Stimulated activated naive CD8-positive, alpha-beta T cell treated with anti-CD3 and anti-CD28 coated beads, Interleukin-15, Interleukin-2, amounts not matched to agents 100 ng/mL and 50 ng/mL, for 24 hours (primary cell): ENCODE data around the gene PGP.

Experiments used
- H3K27ac Mint-ChIP-seq: one replicate; pipeline ENCODE4 v1.8.0; 2021; ENCODE audit warnings: mild to moderate bottlenecking, mixed read lengths
- H3K27me3 Mint-ChIP-seq: one replicate; pipeline ENCODE4 v1.8.0; 2021; ENCODE audit warnings: mixed read lengths
- H3K36me3 Mint-ChIP-seq: one replicate; pipeline ENCODE4 v1.8.0; 2021; ENCODE audit warnings: low read depth, mixed read lengths
- H3K4me1 Mint-ChIP-seq: one replicate; pipeline ENCODE4 v1.8.0; 2021; ENCODE audit warnings: low read depth, mixed read lengths
- H3K4me3 Mint-ChIP-seq: one replicate; pipeline ENCODE4 v1.8.0; 2021; ENCODE audit warnings: mild to moderate bottlenecking, mixed read lengths
- H3K9me3 Mint-ChIP-seq: one replicate; pipeline ENCODE4 v1.8.0; 2021; ENCODE audit warnings: mixed read lengths

PGP gene

GRCh38 chr16:2190002-2190658, 24.5 kb downstream of the PGP start:
- H3K27me3 Mint-ChIP-seq: peaks cover 5% of the 10 kb centered on the region

GRCh38 chr16:2189252-2189893, 25.3 kb downstream of the PGP start:
- Mint-ChIP-seq H3K9me3 (no peaks in the 10 kb centered on the region), H3K4me3 (no peak overlapping the region), H3K4me1 (no peaks in the 10 kb centered on the region), H3K27ac (no peak overlapping the region), H3K36me3 (no peaks in the 10 kb centered on the region), H3K27me3 (no peaks in the 10 kb centered on the region)

More at GRCh38 chr16:2190002-2190658, 24.5 kb downstream of the PGP start:
- Mint-ChIP-seq H3K4me3 (no peak overlapping the region), H3K9me3 (no peaks in the 10 kb centered on the region), H3K4me1 (peaks cover 3% of the 10 kb centered on the region), H3K27ac (no peak overlapping the region), H3K36me3 (no peaks in the 10 kb centered on the region)

GRCh38 chr16:2188395-2188794, 26.2 kb downstream of the PGP start:
- Mint-ChIP-seq H3K4me3 (no peak overlapping the region), H3K36me3 (no peaks in the 10 kb centered on the region), H3K27me3 (no peaks in the 10 kb centered on the region), H3K4me1 (no peaks in the 10 kb centered on the region), H3K27ac (no peak overlapping the region), H3K9me3 (no peaks in the 10 kb centered on the region)

GRCh38 chr16:2187212-2187611, 27.4 kb downstream of the PGP start:
- Mint-ChIP-seq H3K9me3 (no peaks in the 10 kb centered on the region), H3K27ac (no peak overlapping the region), H3K36me3 (no peaks in the 10 kb centered on the region), H3K4me3 (no peak overlapping the region), H3K27me3 (no peaks in the 10 kb centered on the region), H3K4me1 (no peaks in the 10 kb centered on the region)

- H3K36me3 Mint-ChIP-seq: no peaks in the 10 kb centered on the region
- H3K4me3 Mint-ChIP-seq: no peak overlapping the region
- no peaks in the 10 kb centered on the region for H3K9me3 Mint-ChIP-seq
- H3K27ac Mint-ChIP-seq: no peak overlapping the region
- H3K4me1 Mint-ChIP-seq: no peaks in the 10 kb centered on the region
- H3K27me3 Mint-ChIP-seq: no peaks in the 10 kb centered on the region
Measured at GRCh38 chr16:2186505-2186904, 28.1 kb downstream of the PGP start.

- no peaks in the 10 kb centered on the region for H3K27me3 Mint-ChIP-seq
- H3K4me3 Mint-ChIP-seq: no peak overlapping the region
- no peaks in the 10 kb centered on the region for H3K36me3 Mint-ChIP-seq
- H3K4me1 Mint-ChIP-seq: no peaks in the 10 kb centered on the region
- H3K27ac Mint-ChIP-seq: no peak overlapping the region
- no peaks in the 10 kb centered on the region for H3K9me3 Mint-ChIP-seq
Measured at GRCh38 chr16:2186064-2186463, 28.6 kb downstream of the PGP start.

- H3K4me1 Mint-ChIP-seq: no peaks in the 10 kb centered on the region
- no peaks in the 10 kb centered on the region for H3K27me3 Mint-ChIP-seq
- H3K4me3 Mint-ChIP-seq: no peak overlapping the region
- no peaks in the 10 kb centered on the region for H3K9me3 Mint-ChIP-seq
- no peak overlapping the region for H3K27ac Mint-ChIP-seq
- no peaks in the 10 kb centered on the region for H3K36me3 Mint-ChIP-seq
Measured at GRCh38 chr16:2184962-2185361, 29.7 kb downstream of the PGP start.

- no peaks in the 10 kb centered on the region for H3K4me1 Mint-ChIP-seq
- no peaks in the 10 kb centered on the region for H3K27me3 Mint-ChIP-seq
- no peak overlapping the region for H3K27ac Mint-ChIP-seq
- H3K4me3 Mint-ChIP-seq: no peak overlapping the region
- H3K9me3 Mint-ChIP-seq: no peaks in the 10 kb centered on the region
- no peaks in the 10 kb centered on the region for H3K36me3 Mint-ChIP-seq
Measured at GRCh38 chr16:2184346-2184745, 30.3 kb downstream of the PGP start.

GRCh38 chr16:2183671-2184070, 31.0 kb downstream of the PGP start:
- no peaks in the 10 kb centered on the region for H3K36me3 Mint-ChIP-seq
- H3K27ac Mint-ChIP-seq: no peak overlapping the region
- H3K4me1 Mint-ChIP-seq: no peaks in the 10 kb centered on the region
- no peak overlapping the region for H3K4me3 Mint-ChIP-seq
- no peaks in the 10 kb centered on the region for H3K9me3 Mint-ChIP-seq
- no peaks in the 10 kb centered on the region for H3K27me3 Mint-ChIP-seq

- Mint-ChIP-seq H3K4me3 (no peak overlapping the region), H3K27ac (no peak overlapping the region), H3K4me1 (no peaks in the 10 kb centered on the region), H3K27me3 (no peaks in the 10 kb centered on the region), H3K9me3 (no peaks in the 10 kb centered on the region), H3K36me3 (no peaks in the 10 kb centered on the region)
Measured at GRCh38 chr16:2181952-2182351, 32.7 kb downstream of the PGP start.

GRCh38 chr16:2180962-2181923, 33.4 kb downstream of the PGP start:
- Mint-ChIP-seq H3K27me3 (no peaks in the 10 kb centered on the region), H3K4me3 (no peak overlapping the region), H3K4me1 (no peaks in the 10 kb centered on the region), H3K9me3 (no peaks in the 10 kb centered on the region), H3K27ac (no peak overlapping the region), H3K36me3 (peaks cover under 1% of the 10 kb centered on the region)

- no peaks in the 10 kb centered on the region for H3K4me1 Mint-ChIP-seq
- H3K9me3 Mint-ChIP-seq: no peaks in the 10 kb centered on the region
Measured at GRCh38 chr16:2180461-2180860, 34.2 kb downstream of the PGP start.

GRCh38 chr16:2179576-2179975, 35.1 kb downstream of the PGP start:
- Mint-ChIP-seq H3K9me3 (no peaks in the 10 kb centered on the region), H3K36me3 (peaks cover 10% of the 10 kb centered on the region), H3K4me1 (no peaks in the 10 kb centered on the region), H3K27me3 (no peaks in the 10 kb centered on the region), H3K4me3 (no peak overlapping the region), H3K27ac (no peak overlapping the region)

More at GRCh38 chr16:2180461-2180860, 34.2 kb downstream of the PGP start:
- Mint-ChIP-seq H3K27ac (no peak overlapping the region), H3K36me3 (peaks cover 6% of the 10 kb centered on the region), H3K4me3 (no peak overlapping the region), H3K27me3 (no peaks in the 10 kb centered on the region)

- no peaks in the 10 kb centered on the region for H3K4me1 Mint-ChIP-seq
- no peaks in the 10 kb centered on the region for H3K27me3 Mint-ChIP-seq
- no peak overlapping the region for H3K4me3 Mint-ChIP-seq
- H3K27ac Mint-ChIP-seq: no peak overlapping the region
- peaks cover 13% of the 10 kb centered on the region for H3K36me3 Mint-ChIP-seq
- no peaks in the 10 kb centered on the region for H3K9me3 Mint-ChIP-seq
Measured at GRCh38 chr16:2179107-2179501, 35.5 kb downstream of the PGP start.
